ENCODE results near the gene DNAAF5.

Gene DNAAF5

GRCh38 chr7:770741-771166, 44.3 kb downstream of the DNAAF5 start:
- no peak for DNase-seq

- DNase-seq: no peak
Measured at GRCh38 chr7:771234-772004, 44.9 kb downstream of the DNAAF5 start.

GRCh38 chr7:772005-772294, 45.5 kb downstream of the DNAAF5 start:
- no peak for DNase-seq

GRCh38 chr7:772392-772791, 45.9 kb downstream of the DNAAF5 start:
- DNase-seq: no peak

GRCh38 chr7:772861-773621, 46.5 kb downstream of the DNAAF5 start:
- DNase-seq: no peak

GRCh38 chr7:773622-773915, 47.1 kb downstream of the DNAAF5 start:
- no peak for DNase-seq

GRCh38 chr7:774161-775109, 47.9 kb downstream of the DNAAF5 start:
- peak; percentile 75 for DNase-seq

GRCh38 chr7:776381-776780, 49.9 kb downstream of the DNAAF5 start:
- DNase-seq: no peak

GRCh38 chr7:776992-777727, 50.7 kb downstream of the DNAAF5 start:
- DNase-seq: no peak

GRCh38 chr7:777728-778078, 51.2 kb downstream of the DNAAF5 start:
- no peak for DNase-seq

GRCh38 chr7:778271-778967, 51.9 kb downstream of the DNAAF5 start:
- DNase-seq: no peak

GRCh38 chr7:778968-779451, 52.5 kb downstream of the DNAAF5 start:
- no peak for DNase-seq

GRCh38 chr7:779480-779879, 53.0 kb downstream of the DNAAF5 start:
- no peak for DNase-seq

- DNase-seq: no peak
Measured at GRCh38 chr7:780081-780480, 53.6 kb downstream of the DNAAF5 start.

GRCh38 chr7:780516-780915, 54.0 kb downstream of the DNAAF5 start:
- no peak for DNase-seq

- DNase-seq: no peak
Measured at GRCh38 chr7:781186-781849, 54.8 kb downstream of the DNAAF5 start.

- DNase-seq: no peak
Measured at GRCh38 chr7:781936-782529, 55.5 kb downstream of the DNAAF5 start.

- DNase-seq: no peak
Measured at GRCh38 chr7:782718-783449, 56.4 kb downstream of the DNAAF5 start.

- DNase-seq: no peak
Measured at GRCh38 chr7:783556-784490, 57.3 kb downstream of the DNAAF5 start.

Measured in CD4-positive, alpha-beta T cell treated with Interleukin-17A for 4 hours (primary cell).